Esophagus muscularis mucosa (tissue), 4 donors: Measurements from ENCODE around the gene ABHD18. TPM values are rescaled to one million over a fixed set of nuclear protein-coding genes. Genes with fewer than 3 reads are reported as not detected.
"Not testable (repeated sequence)": the region's sequence is repeated elsewhere in the genome, so short reads cannot be mapped to it uniquely, and the experiment has no call there.

Source experiments
- DNase-seq: peaks from one replicate; pipeline ENCODE4 v3.0.0-alpha.2; 2017; ENCODE audit errors: extremely low spot score
- H3K27ac ChIP-seq, 4 donors: fragments of 200-600 bp; sonication (generic); replicated peaks in 1 of 4; 1 replicate in 3 of 4; 2 replicates in 1 of 4; pipeline ENCODE4 v1.5.1; 2016 to 2019; ENCODE audit warnings: mild to moderate bottlenecking in 1 of 4
- H3K27me3 ChIP-seq, 4 donors: fragments of 200-600 bp; sonication (generic); one replicate each; pipeline versions ENCODE4 v1.5.1 to v1.6.0; 2016 to 2019
- H3K36me3 ChIP-seq, 4 donors: fragments of 200-600 bp; sonication (generic); one replicate each; pipeline ENCODE4 v1.5.1; 2016 to 2019
- H3K4me1 ChIP-seq, 4 donors: fragments of 200-600 bp; sonication (generic); one replicate each; pipeline ENCODE4 v1.5.1; 2016 to 2019
- H3K4me3 ChIP-seq, 4 donors: fragments of 200-600 bp; sonication (generic); 1 replicate in 2 of 4; 2 replicates in 2 of 4; pipeline ENCODE4 v1.5.1; 2016 to 2019; ENCODE audit warnings: mild to moderate bottlenecking in 4 of 4, moderate library complexity in 1 of 4
- H3K9me3 ChIP-seq, 4 donors: fragments of 200-600 bp; sonication (generic); 1 replicate in 3 of 4; 2 replicates in 1 of 4; pipeline ENCODE4 v1.5.1; 2016 to 2019
- EP300 ChIP-seq: sonication (generic); formaldehyde crosslinking; IDR thresholded peaks from one replicate; pipeline ENCODE4 v1.6.1; 2017; ENCODE audit warnings: antibody characterized with exemption
- POLR2A ChIP-seq: fragments of 450-650 bp; IDR thresholded peaks from one replicate; pipeline ENCODE4 v1.6.1; 2017; ENCODE audit warnings: antibody characterized with exemption, moderate library complexity, mild to moderate bottlenecking, low read depth
- POLR2AphosphoS5 ChIP-seq, 2 donors: sonication (generic); formaldehyde crosslinking; IDR thresholded peaks; one replicate each; pipeline ENCODE4 v1.6.1; 2017; ENCODE audit warnings: antibody characterized with exemption in 2 of 2
- WGBS: methylation state at CpG from one replicate; pipeline ENCODE4 v1.1.5; 2018; 5-methylcytosine and 5-hydroxymethylcytosine counted together
- intact Hi-C: fragments of 100-400 bp; cut with DNase I; formaldehyde crosslinking; loops from one replicate; pipeline ENCODE4 v1.15.1; 2023
- total RNA-seq, 4 donors: library from RNA; depleted of rRNA; stranded (reverse); fragments of >200 nt; gene quantifications; one replicate each; pipeline versions ENCODE4 v1.1.0 to v1.2.1, GENCODE V29; 2016
- TF ChIP-seq, protein P1 (sequence below), 3 experiments: fragments of 200-600 bp in 2 of 3; fragments of 450-650 bp in 1 of 3; sonication (generic) in 2 of 3; IDR thresholded peaks; one replicate each; pipeline ENCODE4 v1.5.1; 2017 to 2019; ENCODE audit warnings: antibody characterized with exemption in 3 of 3, mild to moderate bottlenecking in 2 of 3, moderate library complexity in 1 of 3

ABHD18 gene
- total RNA-seq, 4 donors from 2014 or later = 4.7 to 10.0 (median 7.1) TPM

DNA sequence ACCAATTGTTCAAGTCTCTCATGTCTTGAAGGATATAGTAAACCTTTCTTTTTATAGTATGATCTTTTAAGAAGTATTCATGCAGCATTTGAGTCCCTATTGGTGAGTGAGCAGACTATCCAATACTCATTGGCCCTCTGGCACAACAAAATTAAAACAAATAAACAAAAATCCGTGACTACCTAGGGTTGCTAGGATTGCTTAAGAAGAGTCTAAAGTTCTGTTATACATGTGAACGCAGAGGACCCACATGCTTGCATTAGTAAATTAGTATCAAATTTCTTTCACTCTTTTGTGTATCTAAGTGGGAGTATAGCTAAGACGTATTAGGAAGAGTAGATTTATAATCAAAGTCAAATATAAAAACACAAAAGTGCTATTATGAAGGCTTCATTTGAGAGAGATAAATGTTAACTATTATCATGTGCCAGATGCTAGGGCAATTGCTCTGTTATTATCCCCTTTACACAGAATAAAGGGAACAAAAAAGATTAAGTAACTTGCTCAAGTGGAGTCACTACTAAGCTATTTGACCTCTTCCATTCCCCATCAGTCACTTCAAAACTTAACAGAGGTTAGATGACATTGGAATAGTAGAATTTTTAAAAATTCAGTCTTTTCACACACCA lies 66.7 kb downstream of the ABHD18 start:
- DNase-seq = no peak
- H3K36me3 ChIP-seq = peaks cover 17 to 67% (median 35%) of the 10 kb centered on the region in 4 donors
- WGBS = 84% methylated on average over 3 of the region's 3 CpGs
- TF ChIP-seq EP300 (no peak), POLR2AphosphoS5 (IDR thresholded peaks at IDR 0.05) (no peak)
- H3K27ac ChIP-seq = no peak overlapping the region
- no peak overlapping the region for H3K4me3 ChIP-seq
- H3K9me3 ChIP-seq = no peaks in the 10 kb centered on the region
- H3K4me1 ChIP-seq = no peaks in the 10 kb centered on the region
- no peaks in the 10 kb centered on the region for H3K27me3 ChIP-seq
- intact Hi-C loops = no loop called here

DNA sequence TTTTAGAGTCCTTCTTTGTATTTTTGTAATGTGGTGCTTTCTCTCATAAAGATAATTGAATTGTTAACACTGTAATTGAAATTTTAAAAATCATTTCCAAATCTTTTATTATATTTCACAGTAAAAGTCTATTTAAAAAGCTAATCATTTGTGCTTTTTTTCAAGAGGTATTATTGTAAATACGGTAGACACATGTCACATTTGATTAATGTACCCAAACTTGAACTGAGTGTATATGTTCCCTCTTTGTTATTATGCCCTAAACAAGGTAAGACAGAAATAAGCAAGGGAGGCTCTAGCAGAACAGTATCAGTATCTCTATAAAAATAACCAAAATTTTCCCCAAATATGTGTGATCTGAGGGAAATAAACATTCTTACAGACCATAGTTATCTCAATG lies 74.4 kb downstream of the ABHD18 start:
- no peak overlapping the region for H3K4me3 ChIP-seq
- H3K4me1 ChIP-seq = no peaks in the 10 kb centered on the region
- 93% methylated on average over 1 of the region's 1 CpG for WGBS
- intact Hi-C loops = no loop called here
- TF ChIP-seq EP300 = no peak
- TF ChIP-seq, protein P1, sequence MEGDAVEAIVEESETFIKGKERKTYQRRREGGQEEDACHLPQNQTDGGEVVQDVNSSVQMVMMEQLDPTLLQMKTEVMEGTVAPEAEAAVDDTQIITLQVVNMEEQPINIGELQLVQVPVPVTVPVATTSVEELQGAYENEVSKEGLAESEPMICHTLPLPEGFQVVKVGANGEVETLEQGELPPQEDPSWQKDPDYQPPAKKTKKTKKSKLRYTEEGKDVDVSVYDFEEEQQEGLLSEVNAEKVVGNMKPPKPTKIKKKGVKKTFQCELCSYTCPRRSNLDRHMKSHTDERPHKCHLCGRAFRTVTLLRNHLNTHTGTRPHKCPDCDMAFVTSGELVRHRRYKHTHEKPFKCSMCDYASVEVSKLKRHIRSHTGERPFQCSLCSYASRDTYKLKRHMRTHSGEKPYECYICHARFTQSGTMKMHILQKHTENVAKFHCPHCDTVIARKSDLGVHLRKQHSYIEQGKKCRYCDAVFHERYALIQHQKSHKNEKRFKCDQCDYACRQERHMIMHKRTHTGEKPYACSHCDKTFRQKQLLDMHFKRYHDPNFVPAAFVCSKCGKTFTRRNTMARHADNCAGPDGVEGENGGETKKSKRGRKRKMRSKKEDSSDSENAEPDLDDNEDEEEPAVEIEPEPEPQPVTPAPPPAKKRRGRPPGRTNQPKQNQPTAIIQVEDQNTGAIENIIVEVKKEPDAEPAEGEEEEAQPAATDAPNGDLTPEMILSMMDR (IDR thresholded peaks at IDR 0.05) = no peak
- H3K36me3 ChIP-seq = peaks cover 0 to 9% (median 2%) of the 10 kb centered on the region in 4 donors
- H3K27me3 ChIP-seq = no peaks in the 10 kb centered on the region
- no peak overlapping the region for H3K27ac ChIP-seq
- DNase-seq = no peak
- no peaks in the 10 kb centered on the region for H3K9me3 ChIP-seq

DNA sequence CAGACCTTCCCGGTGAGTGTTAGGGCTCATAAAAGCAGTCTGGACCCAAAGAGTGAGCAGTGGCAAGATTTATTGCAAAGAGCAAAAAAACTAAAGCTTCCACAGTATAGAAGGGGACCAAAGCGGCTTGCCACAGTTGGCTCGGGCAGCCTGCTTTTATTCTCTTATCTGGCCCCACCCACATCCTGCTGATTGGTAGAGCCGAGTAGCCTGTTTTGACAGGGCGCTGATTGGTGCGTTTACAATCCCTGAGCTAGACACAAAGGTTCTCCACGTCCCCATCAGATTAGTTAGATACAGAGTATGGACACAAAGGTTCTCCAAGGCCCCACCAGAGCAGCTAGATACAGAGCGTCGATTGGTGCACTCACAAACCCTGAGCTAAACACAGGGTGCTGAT lies 81.8 kb downstream of the ABHD18 start:
- H3K27ac ChIP-seq, H3K9me3 ChIP-seq, H3K4me3 ChIP-seq, H3K27me3 ChIP-seq, DNase-seq, H3K36me3 ChIP-seq, H3K4me1 ChIP-seq, intact Hi-C loops: not testable (repeated sequence)
- 93% methylated on average over 7 of the region's 9 CpGs for WGBS

DNA sequence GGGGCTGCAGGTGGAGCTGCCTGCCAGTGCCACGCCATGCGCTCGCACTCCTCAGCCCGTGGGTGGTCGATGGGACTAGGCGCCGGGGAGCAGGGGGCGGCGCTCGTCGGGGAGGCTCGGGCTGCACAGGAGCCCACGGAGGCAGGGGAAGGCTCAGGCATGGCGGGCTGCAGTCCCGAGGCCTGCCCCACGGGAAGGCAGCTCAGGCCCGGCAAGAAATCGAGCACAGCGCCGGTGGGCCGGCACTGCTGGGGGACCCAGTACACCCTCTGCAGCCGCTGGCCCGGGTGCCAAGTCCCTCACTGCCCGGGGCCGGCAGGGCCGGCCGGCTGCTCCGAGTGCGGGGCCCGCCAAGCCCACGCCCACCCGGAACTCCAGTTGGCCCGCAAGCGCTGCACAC lies 82.3 kb downstream of the ABHD18 start:
- H3K27me3 ChIP-seq, DNase-seq, H3K36me3 ChIP-seq, H3K27ac ChIP-seq, H3K4me3 ChIP-seq, H3K4me1 ChIP-seq, intact Hi-C loops, H3K9me3 ChIP-seq: not testable (repeated sequence)
- 94% methylated on average over 12 of the region's 34 CpGs for WGBS

DNA sequence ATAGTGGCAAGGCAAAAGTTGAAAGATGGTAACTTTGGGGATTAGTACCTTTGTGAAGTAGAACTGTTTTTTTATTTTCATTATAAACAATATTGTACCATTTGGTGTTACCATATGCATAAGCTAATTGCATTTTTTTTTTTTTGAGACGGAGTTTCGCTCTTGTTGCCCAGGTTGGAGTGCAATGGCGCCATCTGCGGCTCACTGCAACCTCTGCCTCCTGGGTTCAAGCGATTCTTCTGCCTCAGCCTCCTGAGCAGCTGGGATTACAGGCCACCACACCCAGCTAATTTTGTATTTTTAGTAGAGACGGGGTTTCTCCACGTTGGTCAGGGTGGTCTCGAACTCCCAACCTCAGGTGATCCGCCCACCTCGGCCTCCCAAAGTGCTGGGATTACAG lies 86.0 kb downstream of the ABHD18 start:
- H3K4me3 ChIP-seq, H3K4me1 ChIP-seq, H3K36me3 ChIP-seq, H3K9me3 ChIP-seq, H3K27ac ChIP-seq, DNase-seq, H3K27me3 ChIP-seq, intact Hi-C loops: not testable (repeated sequence)
- 92% methylated on average over 10 of the region's 10 CpGs for WGBS

DNA sequence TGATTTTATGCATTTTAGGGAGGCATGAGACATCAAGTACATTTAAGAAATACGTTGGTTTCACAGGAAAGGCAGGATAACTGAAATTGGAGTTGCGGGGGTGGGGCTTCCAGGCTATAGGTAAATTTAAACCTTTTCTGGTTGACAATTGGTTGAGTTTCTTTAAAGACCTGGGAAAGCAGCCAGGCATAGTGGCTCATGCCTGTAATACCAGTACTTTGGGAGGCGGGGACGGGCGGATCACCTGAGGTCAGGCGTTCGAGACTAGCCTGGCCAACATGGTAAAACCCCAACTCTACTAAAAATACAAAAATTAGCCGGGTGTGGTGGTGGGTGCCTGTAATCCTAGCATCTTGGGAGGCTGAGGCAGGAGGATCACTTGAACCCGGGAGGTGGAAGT lies 89.7 kb downstream of the ABHD18 start:
- H3K27ac ChIP-seq, H3K4me3 ChIP-seq, intact Hi-C loops, H3K27me3 ChIP-seq, H3K36me3 ChIP-seq, H3K9me3 ChIP-seq, DNase-seq, H3K4me1 ChIP-seq: not testable (repeated sequence)
- WGBS = 88% methylated on average over 9 of the region's 9 CpGs

DNA sequence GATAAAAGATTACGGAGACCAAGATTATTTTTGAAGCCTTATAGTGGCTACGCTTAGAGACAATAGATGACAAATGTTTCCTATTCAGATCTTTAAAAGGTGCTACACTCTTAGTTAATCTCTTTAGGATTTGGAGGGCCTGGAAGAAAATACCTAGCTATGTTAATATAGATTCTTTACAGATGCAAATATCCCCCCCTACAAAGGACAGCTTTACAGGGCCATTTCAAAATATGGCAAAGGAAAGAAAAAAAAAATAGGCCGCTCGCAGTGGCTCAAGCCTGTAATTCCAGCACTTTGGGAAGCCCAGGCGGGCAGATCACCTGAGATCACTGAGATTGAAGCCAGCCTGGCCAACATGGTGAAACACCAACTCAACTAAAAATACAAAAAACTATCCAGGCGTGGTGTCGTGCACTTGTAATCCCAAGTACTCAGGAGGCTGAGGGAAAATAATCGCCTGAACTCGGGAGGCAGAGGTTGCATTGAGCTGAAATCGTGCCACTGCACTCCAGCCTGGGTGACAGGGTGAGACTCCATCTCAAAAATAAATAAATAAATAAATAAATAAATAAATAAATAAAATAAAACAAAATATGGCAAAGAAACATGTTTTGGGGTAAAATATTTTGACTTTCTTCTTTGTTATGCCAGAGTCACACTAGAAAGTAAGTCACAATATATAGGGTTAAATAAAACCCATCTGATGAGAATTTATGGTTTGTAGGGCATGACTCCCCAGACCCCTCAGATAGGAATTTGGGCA lies 90.4 kb downstream of the ABHD18 start:
- 92% methylated on average over 10 of the region's 10 CpGs for WGBS
- intact Hi-C loops, H3K4me3 ChIP-seq, H3K27ac ChIP-seq, H3K27me3 ChIP-seq, H3K36me3 ChIP-seq, H3K4me1 ChIP-seq, H3K9me3 ChIP-seq, DNase-seq: not testable (repeated sequence)

DNA sequence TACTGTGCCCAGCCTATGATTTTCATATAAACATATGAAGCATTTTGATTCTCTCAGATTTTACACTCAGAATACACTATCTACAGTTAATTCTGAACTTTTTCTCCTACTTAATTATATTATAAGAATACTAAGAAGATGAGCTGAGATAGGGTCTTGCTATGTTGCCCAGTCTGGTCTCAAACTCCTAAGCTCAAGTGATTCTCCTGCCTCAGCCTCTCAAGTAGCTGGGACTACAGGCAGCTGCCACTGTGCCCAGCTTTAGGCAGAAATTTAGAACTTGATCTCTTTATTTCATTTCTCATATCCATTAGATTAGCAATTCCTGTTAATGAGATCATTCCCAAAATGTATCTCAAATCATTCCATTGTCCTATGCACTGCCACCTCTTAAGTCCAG lies 91.2 kb downstream of the ABHD18 start:
- no peak for TF ChIP-seq POLR2A
- TF ChIP-seq, protein P1 (IDR thresholded peaks at IDR 0.05) = no peak
- no peak for TF ChIP-seq EP300
- no peak for TF ChIP-seq POLR2AphosphoS5 (IDR thresholded peaks at IDR 0.05)
- Histone ChIP-seq H3K9me3 (no peaks in the 10 kb centered on the region), H3K27ac (no peak overlapping the region), H3K4me3 (no peak overlapping the region), H3K27me3 (no peaks in the 10 kb centered on the region), H3K4me1 (peaks cover 0 to 9% (median 5%) of the 10 kb centered on the region in 4 donors), H3K36me3 (no peaks in the 10 kb centered on the region)
- intact Hi-C loops = no loop called here
- no peak for DNase-seq
